Kasumi-1 (cell line): ENCODE results near the gene TNMD.
"Not testable (repeated sequence)": the region's sequence is repeated elsewhere in the genome, so short reads cannot be mapped to it uniquely, and the experiment has no call there.

Source experiments
- DNase-seq, 2 experiments: peaks; one replicate each; lab custom pipeline; 2025; lab: John Stamatoyannopoulos, UW

TNMD gene

DNA sequence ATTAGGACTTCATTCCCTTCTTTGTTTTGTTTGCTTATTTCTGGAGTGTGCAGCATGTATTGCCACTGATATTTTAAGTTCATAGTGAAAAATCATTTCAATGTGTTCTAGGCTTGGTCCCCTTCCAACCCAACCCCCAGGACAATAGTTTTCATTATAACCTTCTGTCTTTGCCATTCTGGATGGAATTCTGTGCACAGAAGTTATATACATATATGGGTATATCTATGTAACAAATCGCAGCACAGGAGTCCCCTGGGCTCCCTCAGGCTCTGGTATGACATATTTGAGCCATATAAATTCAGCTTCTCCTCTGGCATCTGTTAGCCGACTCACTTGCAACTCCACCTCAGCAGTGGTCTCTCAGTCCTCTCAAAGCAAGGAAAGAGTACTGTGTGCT, at the start of gene TNMD:
TSS of gene TNMD (plus strand) at position 326 of the 400 bp plus-strand sequence. CDS start 83 bp downstream, outside the sequence.
- DNase-seq = no peak

DNA sequence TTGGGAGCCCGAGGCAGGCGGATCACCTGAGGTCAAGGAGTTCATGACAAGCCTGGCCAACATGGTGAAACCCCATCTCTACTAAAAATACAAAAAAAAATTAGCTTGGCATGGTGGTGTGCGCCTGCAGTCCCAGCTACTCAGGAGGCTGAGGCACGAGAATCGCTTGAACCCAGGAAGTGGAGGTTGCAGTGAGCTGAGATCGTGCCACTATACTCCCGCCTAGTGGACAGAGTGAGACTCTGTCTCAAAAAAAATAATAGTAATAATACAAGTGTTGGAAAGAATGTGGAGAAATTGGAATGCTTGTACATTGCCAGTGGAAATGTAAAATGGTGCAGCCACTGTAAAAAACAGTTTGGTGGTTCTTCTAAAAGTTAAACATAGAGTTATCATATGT, 19.2 kb upstream of the TNMD start:
- DNase-seq = not testable (repeated sequence)

DNA sequence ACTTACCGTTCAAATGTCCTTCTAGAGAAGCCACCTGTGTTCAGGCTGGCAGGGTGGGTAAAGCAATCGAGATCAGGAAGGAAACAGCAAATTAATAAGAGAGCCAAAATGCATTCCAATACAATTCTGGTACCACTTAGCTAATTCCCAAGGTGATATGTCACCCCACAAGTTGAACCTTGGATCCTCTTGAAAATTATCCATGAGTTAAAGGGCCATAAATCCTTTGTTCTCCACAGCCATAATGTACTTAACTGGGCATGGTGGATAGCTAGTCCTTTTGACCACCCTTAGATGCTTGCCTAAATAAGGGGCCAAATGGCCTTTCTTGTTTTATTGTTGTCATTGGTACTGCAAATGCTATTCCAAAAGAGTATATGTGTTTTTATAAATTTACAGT, 2.0 kb downstream of the TNMD start:
- DNase-seq = no peak

DNA sequence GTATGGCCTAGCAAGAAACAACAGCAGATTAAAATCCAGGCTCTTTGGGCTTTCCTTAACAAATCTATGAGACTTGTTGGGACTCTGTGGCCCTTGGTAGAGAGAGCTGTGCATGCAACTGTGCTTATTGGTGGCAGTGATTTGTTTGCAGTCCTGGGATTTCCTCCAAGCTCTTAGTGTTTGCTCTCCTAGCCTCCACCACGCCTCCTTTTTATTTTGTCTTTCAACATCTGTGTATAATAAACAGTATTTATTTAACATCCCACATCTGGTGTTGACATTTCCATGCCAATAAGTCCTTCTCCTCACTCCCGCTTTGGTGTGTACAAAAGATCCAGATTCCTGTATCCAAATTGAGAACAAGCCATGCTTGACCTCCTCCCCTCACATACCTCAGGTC, 3.1 kb downstream of the TNMD start:
- DNase-seq = no peak

DNA sequence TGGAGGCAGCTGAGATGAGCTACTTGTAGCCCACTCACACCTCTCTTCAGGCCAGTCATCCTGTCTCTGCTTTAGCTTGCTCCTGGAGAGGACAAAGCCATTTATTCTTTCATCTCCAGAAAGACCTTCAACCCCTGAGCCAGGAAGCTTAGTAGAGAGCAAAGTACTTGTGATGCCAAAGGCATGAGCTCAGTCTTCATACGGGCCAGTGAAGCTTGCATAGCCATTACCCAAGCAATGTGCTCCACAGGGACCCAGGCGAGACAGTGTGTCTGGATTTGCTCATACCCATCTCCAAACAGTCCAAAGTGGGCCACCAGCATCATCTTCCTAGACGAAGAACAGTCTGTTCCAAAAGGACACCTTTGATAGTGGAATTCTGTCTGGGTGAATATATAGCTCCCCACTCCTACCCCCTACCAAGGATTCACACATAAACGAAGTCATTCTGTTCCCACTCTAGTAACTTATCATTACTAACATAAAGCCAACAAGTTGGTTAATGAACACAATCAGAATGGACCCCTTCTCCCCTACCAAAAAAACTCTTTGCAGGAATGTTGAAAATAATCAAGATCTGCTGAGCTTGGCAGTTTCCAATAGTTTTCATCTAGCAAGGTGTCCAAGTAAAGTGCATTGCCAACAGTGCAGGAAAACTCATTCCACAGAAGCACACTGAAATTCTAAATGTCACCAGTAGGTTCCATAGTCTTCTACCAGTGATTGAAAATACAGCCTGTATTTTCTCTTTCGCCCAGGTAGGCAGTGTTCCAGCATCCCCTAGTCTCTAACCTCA, 6.7 kb downstream of the TNMD start:
- no peak for DNase-seq

DNA sequence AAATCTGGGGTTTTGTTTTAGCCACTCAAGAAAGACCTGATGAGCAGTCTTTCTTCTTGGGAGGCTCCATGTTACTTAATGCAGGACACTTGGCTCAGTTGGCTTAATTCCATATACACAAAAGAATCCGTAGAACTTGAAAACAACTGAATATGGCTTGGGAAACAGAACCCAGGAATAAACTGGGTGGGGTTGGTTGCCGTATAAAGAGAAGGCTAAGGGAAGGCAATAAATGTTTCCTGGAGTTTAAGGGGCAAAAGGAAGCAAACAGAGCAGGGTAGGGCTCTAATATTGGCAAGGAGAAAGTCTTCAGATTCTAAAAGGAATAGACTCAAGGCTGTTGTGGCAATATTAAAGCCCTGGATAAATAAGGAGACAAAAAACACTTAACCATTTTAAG, 8.4 kb downstream of the TNMD start:
- no peak for DNase-seq

DNA sequence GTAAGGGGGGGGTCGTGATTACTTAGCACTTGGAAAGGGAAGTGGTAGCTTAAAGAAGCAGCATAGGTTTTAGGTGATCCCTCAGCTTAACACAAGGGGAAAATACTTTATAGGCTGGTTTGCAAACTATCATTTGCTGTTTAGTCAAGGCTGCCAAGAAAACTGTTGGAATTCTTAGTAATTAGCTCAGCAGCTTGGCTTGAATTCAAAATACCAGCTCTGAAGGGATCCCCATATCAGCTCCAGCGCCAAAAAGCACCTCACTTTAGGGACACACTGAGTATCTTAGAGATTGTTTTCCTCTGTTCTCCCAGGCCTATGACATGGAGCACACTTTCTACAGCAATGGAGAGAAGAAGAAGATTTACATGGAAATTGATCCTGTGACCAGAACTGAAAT, 8.8 kb downstream of the TNMD start:
- no peak for DNase-seq

DNA sequence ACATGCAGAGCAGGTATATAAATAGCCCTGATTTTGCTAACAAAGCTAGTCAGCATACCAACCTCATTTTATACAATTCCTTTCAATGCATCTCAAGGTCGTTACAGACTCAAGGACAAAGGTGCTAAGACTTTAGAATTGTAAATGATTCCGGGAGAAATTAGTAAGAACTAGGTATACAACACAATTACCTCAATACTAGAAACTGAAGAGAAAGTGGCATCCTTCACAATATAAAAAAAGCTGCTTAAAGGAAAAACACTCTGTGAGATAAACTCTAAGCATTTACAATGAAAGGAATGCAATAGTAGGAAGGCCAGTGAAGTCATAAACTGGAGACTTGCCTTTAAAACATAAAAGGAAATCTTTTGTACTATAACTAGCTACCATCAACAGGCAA, 11.9 kb downstream of the TNMD start:
- no peak for DNase-seq

DNA sequence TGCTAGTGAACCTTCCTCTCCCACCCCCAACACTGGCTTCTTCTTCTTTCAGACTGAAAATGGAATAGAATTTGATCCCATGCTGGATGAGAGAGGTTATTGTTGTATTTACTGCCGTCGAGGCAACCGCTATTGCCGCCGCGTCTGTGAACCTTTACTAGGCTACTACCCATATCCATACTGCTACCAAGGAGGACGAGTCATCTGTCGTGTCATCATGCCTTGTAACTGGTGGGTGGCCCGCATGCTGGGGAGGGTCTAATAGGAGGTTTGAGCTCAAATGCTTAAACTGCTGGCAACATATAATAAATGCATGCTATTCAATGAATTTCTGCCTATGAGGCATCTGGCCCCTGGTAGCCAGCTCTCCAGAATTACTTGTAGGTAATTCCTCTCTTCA, 14.7 kb downstream of the TNMD start:
- DNase-seq = no peak

DNA sequence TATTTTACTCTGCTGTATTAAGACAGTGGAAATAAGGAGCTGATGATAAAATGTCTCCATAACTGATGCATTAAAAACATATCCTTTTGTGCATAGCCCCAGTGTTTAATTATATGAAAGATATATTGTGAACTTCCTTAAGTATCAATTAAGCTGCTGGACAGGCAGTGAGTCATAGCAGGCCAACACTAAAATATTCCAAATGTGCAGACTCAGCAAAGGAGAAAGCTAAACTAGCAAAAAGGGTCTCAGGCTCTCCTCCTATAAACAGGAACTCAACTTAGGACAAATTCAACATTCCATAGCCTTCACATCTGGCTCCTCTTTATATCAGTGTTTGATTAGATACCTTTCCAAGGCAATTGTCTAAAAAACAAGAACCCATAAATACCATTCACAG, 15.6 kb downstream of the TNMD start:
- DNase-seq = no peak

DNA sequence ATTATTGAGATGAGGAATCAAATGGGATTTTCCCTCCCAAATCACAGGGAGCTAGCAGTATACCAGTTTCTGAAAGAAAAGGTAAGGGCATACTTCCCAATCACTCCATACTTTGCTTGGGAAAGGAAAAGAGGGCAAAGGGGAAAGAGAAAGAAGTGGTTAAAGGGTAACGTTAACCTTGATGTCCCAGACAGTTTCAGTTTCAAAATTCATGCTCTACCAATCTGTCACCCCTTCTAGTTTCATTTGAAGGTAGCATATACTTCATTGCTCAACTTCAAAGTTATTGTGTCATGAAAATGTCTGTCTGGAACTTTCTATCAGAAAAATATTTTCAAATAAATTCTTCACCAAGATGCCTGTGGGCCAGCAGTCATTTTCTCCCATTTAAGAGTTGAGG, 16.0 kb downstream of the TNMD start:
- DNase-seq = no peak

DNA sequence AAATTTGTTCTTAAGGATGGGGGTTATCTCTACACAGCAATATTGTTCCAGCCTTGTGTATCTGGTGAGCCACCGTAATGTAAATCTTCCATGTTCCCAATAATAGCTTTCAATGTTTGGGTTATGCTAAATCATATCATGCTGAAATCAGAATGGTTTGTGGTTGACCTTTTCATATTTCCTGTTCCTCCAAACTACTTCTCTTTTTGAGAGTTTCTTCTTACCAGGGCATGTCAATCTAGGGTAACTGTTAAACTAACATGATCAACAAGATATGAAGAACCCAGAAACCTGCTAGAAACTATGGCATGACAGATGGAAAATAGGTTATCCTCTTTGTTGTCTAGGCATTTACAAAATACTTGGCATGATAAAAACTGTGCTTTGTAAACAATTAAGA, 22.0 kb downstream of the TNMD start:
- peak; percentile 34 to 51 for DNase-seq

DNA sequence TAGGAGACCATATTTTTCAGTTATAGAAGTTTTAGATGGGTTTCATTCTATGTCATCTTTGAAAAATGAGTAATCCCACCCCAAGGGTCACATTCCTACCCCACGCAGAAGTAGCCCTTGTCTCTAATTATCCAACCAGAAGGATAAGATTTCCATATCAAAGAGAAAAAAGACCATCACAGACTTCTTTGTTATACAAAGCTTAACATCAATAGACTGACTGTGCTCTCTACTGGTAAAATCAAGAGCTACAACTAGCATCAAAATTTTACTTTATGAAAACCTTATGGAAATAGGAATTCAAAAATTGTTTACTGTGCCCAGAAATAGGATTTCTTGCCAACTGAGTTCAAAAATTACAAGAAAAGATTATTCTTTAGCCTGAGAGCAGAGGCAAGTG, 24.9 kb downstream of the TNMD start:
- DNase-seq = peak; percentile 1 to 8

DNA sequence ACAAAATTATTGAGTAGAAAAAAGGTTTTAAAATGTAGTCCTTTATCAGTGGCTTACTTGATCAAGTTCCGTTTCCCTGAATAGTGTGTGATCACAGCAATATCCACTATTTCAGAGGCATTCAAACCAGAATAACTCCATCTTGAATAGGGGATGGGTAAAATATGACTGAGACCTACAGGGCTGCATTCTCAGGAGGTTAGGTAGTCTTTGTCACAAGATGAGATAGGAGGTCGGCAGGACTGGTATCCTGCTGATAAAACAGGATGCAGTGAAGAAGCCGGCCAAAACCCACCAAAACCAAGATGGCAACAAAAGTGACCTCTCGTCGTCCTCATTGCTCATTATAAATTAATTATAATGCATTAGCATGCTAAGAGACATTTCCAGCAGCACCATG, 27.2 kb downstream of the TNMD start:
- no peak for DNase-seq

DNA sequence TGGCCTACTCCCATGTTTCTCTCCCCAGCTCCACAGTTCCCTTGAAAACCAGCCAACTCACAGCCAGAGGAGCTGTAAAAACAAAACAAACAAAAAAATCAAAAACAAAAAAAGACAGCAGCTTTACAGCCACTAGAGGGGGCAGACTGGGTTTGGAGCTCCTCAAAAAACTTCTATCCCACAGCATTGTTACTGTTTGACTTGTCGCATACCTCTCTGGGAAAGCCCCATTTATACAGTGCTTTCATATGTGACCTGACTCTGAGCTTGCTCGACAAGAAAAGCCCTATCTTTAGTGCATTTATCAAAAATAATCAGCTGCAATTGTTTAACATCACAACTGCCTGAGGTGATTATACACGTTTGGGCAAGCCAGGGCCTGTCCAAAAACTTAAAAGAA, 30.3 kb downstream of the TNMD start:
- peak; percentile 41 to 50 for DNase-seq

DNA sequence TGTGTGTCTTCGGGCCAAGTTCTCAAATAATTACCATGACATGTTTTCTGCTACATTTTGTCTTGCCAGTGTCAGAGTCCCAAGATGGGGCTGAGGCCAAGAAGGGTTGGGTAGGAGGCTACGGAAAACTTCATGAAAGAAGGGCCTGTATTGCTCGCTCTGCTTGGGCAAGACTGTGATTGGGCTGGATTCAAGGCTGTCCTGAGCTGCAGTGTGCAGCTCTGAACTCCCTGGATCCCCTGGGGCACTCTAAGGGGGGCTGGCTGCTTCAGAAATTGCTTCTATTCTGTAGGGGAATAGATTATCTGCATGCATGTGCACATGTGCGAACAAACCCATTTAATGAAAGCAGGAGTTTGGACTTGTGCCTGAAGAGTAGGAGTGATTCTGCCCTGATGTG, 38.3 kb downstream of the TNMD start:
- DNase-seq = no peak

DNA sequence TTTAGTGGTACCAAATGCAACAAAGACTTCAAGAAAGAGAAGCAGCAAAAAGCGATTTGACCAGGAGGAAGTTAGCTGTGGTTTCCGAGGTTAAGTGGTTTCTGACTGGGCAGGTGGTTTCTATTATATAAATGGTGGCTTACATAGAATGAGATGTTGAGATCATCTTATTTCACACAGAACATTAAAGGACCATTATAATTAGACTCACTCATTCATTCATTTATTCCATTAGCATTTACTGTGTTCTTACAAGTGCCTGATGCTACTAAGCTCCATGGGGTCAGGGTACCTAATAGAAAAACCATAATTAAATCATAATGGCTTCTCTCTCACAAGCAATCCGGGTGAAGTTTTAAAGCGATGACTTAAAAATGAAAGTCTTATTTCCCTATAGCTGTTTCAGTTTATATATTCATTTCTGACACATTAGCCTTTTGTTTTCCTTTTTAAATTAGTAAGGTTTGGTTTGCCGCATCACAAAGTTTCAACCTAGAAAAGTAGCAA, 41.3 kb downstream of the TNMD start:
- peak; percentile 3 to 9 for DNase-seq

DNA sequence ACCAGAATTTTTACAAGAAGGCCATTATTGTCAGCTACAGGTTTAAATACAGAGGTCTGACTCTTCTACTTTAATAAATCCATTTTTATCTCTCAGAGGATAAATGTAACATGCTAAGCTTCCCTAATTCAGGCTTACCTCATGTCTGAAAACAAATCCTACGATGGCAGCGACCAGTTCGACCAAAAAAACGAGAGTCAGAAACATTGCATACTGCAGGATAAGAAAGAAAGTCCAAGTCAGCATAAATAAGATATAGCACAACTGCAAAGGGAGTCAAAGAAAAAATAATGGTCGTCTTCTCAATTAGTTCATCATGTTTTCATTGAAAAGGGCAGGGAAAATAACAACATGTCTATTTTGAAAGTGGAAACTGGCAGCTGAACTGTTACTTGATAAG, 50.3 kb downstream of the TNMD start:
- no peak for DNase-seq

DNA sequence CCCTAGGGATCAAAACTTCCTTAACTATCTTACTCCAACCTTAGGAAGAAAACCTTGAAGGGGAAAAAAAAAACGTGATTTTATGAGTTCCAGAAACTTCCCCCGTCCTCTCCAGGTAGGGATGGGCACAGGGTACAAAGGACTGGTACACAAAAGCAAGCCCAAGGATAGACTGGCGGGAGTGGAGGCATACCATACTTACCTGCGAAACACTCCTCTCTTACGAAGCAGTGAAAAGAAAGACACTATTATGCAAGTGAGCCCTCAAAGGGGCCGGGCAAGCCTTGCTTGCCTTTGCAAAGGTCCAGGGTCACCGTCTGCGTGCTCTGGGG, 51.2 kb downstream of the TNMD start:
- no peak for DNase-seq

DNA sequence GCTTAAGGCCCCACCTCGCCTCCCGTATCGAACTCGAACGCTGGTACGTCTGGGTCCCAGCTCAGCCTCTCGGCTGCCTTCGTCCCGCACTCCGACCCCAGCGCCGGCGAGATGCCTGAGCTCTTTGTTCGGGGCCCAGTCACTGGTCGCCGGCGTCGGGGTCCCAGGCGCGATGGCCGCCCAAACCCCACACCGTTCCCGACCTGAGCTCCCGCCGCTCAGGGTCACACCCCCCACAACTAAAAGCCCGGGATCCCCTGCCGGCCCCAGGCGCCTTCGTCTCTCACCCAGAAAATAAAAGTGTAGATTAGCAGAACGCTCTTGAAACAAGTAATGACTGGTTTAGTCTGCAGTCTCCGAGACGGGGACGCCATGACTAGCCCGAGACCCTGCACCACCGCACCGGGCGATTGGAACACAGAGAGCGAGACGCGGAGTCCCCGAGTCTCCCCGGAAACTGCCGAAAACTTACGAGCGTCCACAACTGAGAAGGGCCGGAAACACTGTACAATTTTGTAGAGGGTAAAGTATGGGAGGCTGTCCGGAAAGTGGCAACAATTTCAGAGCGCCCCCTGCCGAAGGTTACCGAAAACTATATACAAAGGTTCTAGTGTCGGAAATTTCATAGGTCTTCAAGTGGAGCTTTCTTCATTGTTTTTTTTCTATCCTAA, 51.7 kb downstream of the TNMD start, which contains the start of gene TSPAN6:
TSS of gene TSPAN6 (minus strand) at position 486 of the 671 bp plus-strand sequence. CDS start at position 374, 112 bp downstream.
- no peak for DNase-seq

DNA sequence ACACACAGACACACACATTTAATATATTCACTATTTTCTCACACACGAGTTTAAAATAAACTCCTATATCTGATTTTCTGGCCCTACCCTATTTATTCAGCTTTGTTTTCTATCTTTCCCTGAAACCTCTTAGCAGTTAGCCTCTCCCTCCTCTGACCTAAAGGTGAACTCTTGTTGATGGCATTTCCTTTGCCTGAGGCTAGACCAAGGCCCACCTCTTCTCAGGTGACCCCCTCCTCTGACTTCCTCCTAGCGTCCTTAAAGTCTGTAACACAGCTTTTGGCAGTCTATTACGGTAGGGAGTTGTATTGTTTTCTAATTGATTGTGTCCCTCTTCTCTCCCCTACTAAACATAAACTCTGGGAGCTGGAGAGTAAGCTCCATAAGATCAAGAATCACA, 57.6 kb downstream of the TNMD start:
- DNase-seq = no peak

DNA sequence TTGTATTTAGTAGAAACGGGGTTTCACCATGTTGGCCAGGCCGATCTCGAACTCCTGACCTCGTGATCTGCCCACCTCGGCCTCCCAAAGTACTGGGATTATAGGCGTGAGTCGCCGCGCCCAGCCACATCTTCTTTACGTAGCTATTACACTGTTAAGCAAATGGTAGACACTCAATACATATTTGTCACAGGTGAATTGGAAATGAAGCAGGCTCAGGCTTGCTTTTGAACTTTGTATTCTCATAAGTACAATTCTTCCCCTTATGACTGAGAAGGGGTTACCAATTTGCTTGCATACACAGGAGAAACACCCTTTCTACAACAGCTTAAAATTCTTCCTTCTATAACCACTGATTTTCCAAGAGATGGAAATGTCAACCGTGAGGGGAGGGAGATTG, 58.5 kb downstream of the TNMD start:
- DNase-seq = no peak
